Measurements from ENCODE around the gene MRPL9.

Gene MRPL9
- 63.3 to 69.7 reads per million in 2 experiments for total RNA-seq

DNA sequence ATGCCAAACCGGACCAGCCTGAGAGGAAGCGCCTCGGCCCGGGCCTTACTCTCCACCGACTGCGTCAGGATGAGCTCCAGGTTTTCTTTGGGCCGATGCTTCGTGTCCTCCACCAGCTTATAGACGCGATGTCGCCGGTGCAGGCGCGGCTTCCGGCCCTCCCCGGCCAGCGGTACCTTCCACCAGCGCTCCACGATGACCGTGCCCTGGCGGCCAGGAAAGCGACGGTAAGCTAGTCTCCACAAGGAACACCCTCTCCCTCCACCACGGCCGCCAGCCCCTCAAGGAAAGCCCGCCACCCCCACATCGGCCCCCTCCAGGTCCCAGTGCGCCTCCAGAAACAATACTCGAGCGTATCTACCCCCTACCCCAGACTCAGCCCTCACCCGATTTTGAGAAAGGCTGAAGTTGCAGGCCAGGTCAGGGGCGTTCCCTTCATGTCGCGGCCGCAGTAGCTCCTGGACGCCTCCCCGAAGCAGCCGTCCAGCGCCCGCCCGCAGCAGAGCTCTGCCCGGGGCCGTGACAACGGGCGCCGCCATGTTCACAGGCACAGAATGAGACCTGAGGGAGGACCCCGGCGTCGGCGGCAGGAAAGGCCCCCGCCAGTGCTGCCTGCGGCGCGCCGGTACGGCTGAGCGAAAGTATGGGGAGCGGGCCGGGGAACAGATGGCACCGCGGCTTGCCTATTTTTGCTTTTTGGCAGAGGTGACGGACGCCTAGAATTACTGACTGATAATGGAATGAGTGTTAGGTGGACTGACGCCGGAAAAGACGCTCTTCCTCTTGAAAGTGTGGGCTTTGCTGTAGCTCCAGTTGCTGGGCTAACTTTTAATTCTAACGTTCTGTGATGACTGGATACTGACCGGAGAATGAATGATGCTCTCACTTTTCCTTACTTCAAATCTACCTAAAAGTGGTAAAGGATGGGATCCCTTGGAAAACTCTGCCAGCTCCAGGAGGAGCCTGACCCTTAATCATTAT, at the start of gene MRPL9:
Gene MRPL9, minus strand, starts transcription at position 556 of the 981 bp plus-strand sequence. Its CDS starts 17 bp downstream, at position 539.
- DNase-seq (ENCODE audit: low read depth) = peak; percentile 76

DNA sequence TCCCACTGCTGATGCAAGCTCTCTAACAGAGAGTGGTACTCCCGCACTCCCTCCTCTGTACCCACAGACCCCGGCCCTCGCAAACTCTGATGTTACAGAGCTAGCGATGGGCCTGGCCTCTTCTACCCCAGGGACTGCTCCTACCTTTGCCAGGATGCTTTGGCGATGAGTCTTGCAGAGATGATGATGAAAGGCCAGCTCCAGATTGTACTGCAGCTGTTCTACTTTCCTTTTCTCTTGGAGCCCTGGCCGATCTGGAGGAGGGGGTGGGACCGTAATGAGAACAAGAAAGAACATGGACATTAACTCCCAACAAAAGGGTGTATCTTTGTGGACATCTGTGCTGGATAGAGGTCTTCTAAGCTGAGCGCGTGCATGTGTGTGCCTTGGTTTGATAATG, 47.9 kb upstream of the MRPL9 start:
- DNase-seq (ENCODE audit: low read depth) = no peak

DNA sequence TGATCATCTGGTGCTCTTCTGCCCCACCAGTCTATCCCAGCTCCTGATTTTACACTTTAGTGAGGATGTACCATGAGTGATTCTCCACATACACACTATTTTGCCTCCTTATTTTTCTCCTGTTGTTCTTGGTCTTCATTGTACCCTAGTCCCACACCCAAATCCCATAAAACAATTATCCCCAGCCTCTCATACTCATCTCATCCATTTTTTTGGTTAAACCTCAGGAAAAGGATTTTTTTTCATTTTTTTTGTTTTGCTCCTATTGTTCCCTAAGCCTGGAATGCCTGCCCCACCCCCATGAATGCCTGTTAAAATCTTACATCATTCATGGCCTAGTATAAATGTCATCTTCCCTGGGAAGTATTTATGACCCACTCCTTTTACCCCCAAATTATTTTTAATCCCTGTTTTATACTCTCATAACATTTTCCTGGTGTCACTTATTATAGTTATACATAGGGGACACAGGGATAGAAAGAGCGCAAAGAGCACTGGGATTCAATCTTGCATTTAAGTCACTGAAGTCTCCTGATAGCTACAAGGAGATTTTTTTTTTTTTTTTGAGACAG, 46.8 kb upstream of the MRPL9 start:
- no peak for DNase-seq (ENCODE audit: low read depth)

DNA sequence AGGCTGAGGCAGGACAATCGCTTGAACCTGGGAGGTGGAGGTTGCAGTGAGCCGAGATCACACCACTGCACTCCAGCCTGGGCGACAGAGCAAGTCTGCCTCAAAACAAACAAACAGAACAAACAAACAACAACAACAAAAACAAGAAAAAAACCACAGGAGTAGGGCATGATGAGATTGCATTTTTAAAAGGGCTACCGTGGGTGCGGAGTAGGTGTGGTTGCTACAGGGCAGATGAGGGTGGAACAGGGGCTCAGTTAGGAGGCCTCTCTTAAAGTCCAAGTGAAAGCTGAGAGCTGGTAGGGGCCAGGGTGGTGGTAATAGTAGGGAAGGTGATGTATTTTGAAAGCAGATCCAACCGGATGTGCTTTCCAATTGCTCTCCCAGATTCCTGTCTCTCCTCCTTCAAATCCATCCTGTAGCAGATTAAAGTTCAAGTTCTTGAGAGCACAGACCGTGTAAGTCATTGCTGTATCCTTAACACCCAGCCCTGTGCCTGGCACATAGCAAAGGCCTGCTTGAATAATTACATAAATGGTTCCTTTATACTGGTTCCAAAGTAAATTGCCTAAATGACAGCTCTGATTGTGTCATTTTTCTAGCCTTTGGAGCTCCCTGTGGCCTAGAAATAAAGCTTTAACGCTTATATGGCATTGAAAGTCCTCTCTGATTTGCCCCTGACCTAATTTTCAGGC, 46.1 kb upstream of the MRPL9 start:
- DNase-seq (ENCODE audit: low read depth) = no peak

DNA sequence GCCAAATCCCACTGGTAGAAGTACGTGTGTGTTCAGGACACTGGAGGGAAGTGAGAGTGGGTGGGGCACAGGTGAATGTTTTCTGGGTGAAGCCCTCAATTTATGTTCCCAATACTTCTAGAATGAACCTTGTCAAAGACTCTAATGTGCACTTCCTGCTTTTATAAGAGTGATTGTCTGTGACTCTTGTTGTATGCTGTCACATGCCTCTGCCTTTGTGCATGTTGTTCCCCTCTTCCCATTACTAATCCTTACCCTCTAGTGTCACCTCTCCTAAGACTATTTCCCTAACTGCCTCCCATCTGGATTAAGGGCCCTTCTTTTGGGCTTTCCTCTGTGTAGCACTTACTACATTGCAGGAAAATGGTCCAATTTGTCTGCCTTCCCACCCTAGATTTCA, 44.5 kb upstream of the MRPL9 start:
- DNase-seq (ENCODE audit: low read depth) = no peak

DNA sequence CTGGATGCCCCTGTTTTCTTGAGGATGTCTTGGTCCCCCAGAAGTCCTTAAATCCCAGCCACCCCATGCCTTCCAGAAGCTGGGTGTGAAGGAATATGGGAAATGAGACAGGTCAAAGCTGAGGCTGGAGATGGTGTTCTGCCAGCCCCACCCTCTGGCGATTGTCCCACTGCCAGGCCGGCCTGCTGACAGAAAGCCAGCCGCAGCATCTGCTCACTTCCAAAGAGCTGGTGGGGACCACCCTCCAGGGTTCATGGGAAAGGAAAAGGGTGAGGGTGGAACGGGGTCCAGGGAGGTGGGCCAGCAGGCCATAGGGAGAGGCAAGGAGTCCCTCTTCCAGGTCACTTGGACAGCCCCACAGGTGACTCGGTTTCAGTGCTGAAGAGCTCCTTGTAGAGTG, 43.8 kb upstream of the MRPL9 start:
- DNase-seq (ENCODE audit: low read depth) = no peak

DNA sequence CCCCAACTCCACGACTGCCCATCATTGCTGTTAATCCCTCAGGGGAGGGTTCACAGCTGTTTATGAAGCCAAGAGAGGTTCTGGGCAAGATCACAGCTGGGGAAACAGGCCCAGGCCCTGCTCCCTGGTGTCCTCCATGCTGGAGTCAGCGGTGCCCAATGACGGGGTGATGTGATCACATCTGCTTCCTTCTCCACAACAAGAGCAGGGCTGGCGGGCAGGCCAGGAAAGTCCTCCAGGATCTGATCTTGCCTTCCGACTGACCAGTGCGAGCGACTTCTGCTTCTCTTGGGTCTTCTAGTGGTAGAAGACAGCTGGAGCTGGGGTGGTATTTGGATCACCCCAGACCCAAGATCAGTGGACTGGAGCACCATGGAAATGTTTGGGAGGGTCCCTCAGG, 42.9 kb upstream of the MRPL9 start:
- DNase-seq (ENCODE audit: low read depth) = no peak

DNA sequence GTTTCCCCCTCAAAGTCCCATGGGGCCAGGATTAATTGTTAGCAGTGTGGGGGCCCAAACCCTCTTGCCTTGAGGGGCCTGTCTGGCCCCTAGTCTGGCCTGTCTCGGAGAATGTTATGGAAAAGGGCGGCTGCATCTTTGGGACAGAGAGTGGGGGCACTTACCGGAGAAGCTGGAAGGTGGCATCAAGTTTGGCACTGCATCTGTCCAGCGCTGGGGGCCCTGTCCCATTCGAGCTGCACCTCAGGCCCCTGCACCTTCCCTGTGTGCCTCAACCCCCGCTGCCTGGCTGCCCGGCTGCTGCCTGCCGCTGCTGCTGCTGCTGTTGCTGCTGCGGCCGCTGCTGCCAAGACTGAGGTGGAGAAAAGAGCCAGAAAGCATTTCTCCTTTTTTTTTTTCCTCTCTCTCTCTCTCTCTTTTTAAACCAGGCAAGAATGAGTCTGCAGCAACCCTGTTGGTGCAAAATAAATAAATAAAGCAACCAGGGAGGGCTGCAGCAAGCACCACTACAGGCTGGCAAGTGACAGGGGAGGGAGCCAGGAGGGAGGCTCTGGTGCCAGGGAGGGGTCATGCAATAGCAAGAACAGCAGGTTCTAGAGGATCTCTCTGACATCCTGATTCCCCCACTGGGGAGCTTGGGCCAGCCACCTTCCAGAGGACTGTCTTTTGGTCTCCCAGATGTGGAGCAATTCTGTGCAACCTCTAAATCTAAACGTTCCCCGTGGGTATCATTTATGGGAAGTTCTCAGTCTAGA, 41.9 kb upstream of the MRPL9 start, which contains the start of gene LINGO4:
Gene LINGO4, minus strand, starts transcription at position 354 of the 755 bp plus-strand sequence. CDS start 2,715 bp downstream, outside the sequence.
- DNase-seq (ENCODE audit: low read depth) = no peak

DNA sequence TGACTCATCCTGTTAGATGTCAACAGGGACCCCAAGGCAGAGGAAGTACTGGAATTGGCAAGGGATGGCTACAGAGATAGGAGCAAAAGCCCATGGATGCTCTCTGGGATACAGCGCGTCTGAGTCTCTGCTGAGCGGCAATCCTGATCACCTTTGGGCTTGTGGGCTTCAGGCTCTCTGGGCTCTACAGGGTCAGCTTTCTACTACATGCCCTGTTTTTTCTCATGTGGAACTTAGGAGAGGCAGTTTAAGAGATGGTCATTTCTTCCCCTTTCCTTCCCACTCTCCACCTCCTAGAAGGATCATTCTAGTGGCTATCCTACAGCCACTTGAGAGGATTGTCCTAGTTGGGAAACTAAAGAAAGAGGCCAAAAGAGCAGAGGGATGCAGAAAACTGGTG, 40.6 kb upstream of the MRPL9 start:
- DNase-seq (ENCODE audit: low read depth) = no peak

DNA sequence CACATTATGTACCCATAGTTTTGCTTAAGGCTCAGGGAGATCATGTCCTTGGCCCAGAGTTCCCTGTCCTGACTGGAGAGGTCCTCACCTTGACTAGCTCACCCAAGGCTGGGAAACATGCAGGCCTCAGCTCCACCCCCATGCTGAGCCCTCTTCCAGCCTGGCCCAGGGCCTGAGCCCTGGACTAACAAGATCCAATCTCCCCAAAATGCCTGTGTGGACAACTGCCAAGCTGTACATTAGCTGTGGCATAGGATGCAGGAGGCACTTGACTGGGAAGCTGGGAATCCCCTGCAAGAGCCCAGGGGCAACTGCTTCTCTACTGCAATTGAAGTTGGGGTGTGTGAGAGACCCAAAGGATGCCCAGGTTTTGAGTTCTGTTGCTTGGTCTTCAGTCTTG, 39.9 kb upstream of the MRPL9 start:
- no peak for DNase-seq (ENCODE audit: low read depth)

DNA sequence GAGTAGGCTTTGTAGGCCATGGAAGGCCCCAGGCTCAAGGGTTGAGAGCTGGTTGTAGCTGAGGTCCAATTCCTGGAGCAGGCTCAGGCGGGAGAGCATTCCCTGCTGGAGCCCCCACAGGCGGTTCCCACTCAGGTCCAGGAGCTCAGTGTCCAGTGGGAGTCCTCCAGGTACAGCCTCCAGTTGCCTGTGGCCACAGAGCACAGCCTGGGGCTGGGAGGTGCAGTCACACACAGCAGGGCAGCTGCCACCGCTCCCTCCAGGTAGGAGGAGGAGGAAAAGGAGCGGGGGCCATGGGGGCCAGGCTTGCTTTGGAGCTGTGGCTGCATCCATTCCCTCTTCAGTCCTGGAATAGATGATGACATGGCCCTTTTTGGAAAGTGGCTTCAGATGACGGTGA, 39.1 kb upstream of the MRPL9 start:
- no peak for DNase-seq (ENCODE audit: low read depth)

DNA sequence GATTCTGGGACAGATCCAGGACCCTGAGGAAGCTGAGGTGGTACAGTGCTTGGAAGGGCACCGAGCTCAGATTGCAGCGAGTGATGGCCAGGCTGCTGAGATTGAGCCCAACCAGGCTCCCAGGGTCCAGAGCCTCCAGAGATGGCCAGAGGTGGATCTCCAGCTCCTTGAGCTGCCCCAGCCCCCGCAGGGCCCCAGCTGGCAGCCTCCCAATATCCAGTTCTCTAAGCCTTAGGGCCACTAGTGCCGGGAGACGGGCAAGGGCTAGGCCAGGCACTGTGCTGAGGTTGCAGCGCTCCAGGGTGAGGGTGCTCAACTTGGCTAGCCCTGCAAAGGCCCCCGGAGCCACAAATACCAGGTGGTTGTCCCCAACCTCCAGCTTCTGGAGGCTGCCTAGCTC, 38.5 kb upstream of the MRPL9 start:
- DNase-seq (ENCODE audit: low read depth) = no peak

DNA sequence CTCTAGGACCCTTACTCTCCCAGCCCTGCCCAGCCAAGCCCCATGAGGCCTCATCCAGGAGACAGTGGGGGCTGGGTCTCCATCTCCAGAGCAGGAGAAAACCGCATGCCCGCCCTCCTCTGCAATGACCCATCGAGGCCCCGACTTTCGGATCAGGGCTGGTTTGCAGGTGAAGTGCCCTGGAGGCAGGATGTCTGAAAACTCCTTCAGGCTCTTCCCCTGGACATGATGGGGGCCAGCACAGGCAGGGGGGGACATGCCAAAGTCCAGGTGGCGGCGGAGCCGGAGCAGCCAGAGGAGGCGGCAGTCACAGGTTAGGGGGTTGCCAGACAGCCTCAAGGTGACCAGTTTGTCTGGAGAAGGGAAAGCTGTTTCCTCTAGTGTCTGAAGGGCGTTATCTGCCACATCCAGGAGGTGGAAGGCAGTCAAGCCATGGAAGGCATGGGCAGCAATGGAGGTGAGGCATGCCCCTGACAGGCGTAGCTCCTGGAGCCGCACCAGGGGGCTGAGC, 38.1 kb upstream of the MRPL9 start:
- DNase-seq (ENCODE audit: low read depth) = no peak

DNA sequence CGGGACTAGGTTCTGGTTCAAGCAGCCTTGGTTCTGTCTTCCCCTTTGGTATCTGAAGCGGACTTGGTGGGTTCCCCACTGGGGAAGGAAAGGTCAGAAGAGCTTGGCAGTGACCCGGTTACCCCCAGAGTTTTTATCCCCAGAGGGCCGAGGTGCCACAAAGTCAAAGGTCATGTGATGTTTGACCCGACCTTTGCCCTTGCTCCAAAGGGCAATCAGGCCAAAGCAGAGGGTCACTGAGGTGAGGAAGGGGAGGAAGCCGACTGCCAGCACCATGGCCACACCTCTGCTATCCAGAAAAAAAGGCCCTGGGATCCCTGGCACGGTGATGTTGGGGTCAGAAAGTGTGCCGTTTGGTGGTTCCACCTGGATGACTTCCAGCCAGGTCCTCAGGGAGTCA, 37.5 kb upstream of the MRPL9 start:
- no peak for DNase-seq (ENCODE audit: low read depth)

DNA sequence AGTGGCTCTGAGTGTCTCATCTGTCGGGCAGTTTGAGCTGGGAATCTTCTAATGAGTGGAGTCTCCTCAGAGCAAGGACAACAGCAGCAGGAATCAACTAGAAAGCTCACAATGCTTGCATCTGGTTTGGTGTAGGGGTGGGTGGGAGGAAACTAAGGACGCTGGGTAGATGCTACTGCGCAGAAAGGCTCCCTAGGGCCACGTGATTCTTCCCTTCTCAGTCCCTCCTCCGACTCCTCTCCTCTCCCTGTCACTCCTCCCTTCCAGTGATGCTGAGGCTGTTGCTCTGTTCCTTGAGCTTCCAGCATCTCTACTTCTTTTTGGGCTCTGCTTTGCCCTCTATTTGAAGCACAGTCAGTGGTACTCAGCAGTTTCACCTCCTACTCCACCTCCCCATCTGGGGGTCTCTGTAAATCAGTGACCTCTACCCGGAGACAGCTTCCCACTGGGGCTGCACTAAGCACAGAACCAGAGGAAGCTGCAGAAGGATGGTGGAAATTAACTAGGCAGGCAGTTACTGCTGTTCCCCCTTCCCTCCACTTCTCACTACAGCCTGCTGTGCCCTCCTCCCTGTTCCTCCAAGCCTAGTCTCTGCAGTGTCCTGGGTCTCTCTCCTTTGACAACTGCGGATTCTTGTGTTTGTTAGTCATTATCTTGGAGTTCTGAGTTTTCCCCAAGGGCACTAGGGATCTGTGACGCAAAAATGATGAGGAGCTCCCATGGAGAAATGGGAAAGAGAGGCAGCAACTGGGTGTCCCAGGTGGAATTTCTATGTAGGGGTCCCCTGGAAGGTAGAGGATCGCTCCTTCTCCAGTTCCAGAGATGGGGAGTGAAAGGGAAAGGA, 36.1 kb upstream of the MRPL9 start:
- DNase-seq (ENCODE audit: low read depth) = no peak

DNA sequence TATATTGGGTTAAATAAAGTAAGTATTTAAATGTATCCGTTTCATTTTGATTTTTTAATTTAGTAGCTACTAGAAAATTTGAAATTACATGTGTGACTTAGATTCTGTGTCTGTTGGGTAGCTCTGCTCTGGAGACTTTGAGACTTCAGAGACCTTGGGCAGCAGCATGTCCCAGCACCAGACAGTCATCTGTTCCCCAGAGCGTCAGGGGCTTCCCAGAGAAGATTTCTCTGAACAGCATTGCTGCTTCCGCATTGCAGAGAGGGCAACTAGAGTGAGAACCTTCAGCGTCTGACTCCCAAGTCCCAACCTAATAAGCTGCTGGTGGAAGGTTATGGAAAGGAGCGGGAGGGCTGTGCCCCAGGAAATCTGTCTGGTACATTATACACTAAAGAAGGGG, 35.3 kb upstream of the MRPL9 start:
- no peak for DNase-seq (ENCODE audit: low read depth)

DNA sequence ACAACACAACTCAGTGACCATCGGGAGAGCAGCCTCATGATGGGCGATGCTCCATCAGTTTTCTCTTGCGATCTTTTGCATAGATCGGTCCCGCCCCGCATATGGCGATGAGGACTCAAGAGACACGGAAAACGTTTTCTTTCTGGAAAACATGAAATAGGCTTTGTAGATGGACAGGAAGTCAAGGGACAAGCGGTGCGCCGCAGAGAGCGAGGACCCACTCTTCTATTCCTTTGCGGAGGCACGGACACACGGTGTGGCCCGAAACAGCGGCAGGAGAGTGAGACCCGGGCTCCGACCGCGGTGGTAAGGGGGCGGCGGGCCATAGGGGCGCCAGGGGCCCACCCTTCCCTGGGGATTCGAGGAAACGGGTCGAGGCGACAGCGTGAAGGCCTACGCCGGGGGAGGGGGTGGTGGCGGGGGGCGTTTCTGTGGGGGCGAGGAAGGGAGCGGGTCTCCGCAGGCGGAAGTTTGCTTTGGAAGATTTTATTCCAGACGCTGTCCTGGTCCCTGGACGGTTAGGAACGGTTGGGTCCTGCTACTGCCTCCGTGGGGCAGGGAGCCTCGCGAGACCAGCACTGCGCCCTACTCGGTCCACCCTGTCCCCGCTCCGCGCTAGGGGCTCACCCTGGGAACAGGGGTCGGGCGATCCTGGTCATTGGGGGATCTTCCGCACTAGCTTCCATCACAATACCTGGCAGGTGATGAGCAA, 27.8 kb upstream of the MRPL9 start:
- DNase-seq (ENCODE audit: low read depth) = no peak

DNA sequence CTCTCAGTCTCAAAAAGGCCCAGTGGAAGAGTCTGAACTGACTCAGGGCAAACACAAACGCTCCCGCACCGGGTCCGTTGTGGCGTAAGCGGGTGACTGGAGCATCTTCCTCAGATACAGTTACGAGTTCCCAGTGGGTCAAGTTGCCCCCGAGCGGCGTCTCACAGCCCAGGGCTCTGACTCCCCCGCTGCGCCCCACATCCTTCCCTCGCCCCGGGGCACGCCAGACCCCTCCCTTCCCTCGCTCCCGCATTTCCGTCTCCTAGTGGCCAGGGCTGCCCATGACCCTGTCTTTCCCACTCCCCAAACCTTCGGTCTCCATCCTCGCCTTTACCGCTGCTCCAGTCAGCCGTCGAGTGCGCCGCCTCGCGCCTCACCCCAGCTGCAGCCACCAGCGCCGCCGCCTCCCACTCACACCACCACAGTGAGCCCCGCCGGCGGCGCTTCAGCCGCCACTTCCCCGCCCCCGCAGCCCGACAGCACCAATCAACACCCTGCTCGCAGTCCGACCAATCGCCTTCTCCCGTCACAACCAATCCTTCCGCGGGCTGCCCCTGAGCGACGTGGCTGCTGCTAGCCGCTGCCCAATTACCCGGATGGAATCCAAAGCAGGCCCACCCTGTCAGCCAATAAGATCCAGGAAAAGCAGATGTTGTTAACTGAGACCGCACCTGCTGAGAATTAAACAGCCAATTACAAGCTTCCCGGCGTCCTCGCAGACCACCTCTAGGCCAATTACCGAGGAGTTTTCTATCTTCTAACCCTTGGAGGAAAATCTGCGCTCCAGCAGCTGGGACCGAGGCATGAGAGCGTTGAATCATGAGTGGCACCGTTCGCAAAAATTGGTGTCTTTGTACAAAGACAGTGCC, 27.0 kb upstream of the MRPL9 start, which contains the start of gene TDRKH:
Gene TDRKH, minus strand, starts transcription at position 430 of the 869 bp plus-strand sequence. CDS start 7,478 bp downstream, outside the sequence.
- DNase-seq (ENCODE audit: low read depth) = peak; percentile 98

DNA sequence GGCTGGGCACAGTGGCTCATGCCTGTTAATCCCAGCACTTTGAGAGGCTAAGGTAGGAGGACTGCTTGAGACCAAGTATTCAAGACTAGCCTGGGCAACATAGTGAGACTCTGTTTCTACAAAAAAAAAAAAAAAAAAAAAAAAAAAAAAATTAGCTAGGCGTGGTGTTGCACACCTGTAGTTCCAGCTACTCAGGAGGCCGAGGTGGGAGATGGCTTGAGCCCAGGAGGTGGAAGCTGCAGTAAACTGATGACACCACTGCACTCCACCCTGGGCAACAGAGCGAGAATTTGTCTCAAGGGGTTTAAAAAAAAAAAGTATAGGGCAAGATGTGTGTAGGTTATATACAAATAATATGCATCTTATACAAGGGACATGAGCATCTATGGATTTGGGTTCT, 24.4 kb upstream of the MRPL9 start:
- no peak for DNase-seq (ENCODE audit: low read depth)
